T-helper 2 cell (primary cell): ENCODE results near the gene KCNK1.
"Not testable (repeated sequence)": the region's sequence is repeated elsewhere in the genome, so short reads cannot be mapped to it uniquely, and the experiment has no call there.

ENCODE experiments used
- DNase-seq, 5 experiments: peaks; one replicate each; pipeline versions ENCODE4 v3.0.0 to v3.0.0-alpha.2; 2012 to 2022

Gene KCNK1

GRCh38 chr1:233668146-233668724, 54.3 kb downstream of the KCNK1 start:
- DNase-seq, result no peak

- DNase-seq, result peak in 1 of 5 experiments; percentile 66
Measured at GRCh38 chr1:233668725-233669294, 54.9 kb downstream of the KCNK1 start.

DNA sequence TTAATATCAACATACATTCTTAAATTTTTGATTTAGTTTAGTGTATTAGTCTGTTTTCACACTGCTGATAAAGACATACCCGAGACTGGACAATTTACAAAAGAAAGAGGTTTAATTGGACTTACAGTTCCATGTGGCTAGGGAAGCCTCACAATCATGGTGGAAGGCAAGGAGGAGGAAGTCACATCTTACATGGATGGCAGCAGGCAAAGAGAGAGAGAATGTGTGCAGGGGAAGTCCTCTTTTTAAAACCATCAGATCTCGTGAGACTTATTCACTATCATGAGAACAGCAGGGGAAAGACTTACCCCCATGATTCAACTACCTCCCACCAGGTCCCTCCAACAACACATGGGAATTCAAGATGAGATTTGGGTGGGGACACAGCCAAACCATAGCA, 56.5 kb downstream of the KCNK1 start:
- DNase-seq, result not testable (repeated sequence)

GRCh38 chr1:233671286-233671685, 57.4 kb downstream of the KCNK1 start:
- no peak for DNase-seq

DNA sequence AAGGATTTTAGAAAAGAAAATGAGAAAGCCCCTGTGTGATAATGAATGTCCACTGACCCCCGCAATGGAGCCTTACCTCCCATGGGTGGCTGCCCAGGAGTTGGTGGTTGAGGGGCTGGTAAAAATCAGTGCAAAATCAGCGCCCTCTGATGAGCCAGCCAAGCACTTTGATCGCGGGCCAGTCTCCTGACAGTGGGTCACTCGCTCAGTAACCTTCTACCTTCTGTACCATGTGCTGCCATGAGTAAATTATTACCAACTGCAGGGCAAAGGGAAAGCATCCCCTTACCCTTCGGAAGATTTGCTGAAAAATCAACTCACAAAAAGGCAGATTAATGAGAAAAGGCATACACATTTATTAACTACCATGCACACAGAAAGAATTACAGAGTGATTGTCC, 58.8 kb downstream of the KCNK1 start:
- DNase-seq, result no peak

DNA sequence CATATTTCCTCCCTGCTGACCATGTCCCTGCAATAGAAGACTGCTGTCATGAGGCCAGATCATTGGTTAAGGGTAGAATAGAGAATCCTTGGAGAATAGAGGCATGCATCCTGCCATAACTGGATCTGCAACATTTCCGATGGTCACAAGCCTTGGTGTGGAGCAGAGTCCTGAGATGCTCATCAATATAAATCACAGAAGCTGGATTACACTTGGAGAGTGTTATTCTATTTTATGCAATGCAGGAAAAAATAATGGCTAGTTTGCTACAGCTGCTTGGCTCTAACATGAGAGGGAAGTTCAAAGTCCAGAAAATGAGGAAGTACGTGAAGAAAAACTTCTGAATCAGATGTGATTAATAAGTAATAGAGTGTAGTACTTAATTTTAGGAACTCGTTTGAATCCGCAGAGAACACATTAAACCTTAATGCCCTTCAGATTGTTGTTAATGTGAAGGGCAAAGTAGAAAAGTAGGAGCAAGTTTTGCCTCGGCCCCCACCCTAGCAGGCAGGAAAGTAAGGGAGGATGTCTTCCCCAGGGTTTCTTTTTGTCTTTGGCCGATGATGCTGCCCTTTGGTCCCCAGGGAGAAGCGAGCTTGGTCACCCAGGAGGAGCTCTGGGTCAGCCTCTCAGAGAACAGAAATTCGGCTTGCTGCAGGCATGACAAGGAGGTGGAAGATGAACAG, 59.5 kb downstream of the KCNK1 start:
- no peak for DNase-seq

- DNase-seq, result no peak
Measured at GRCh38 chr1:233673947-233674431, 60.1 kb downstream of the KCNK1 start.

DNA sequence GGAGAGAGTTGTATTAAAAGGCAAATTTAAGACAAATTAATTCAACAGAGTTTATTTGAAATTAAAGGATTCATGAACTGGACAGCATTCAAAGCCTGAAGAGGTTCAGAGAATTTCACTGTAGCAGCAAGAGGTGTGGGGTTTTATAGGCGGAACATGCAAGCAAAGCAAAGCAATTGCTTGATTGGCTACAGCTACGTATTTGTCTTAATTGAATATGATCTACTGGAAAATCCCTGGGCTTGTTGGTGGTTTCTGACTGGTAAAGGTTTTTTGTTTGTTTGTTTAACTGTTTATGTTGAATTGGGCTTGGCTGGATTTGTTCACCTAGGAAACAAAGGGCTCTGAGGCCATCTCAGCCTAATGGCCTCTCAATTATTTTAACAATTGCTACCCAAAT, 61.5 kb downstream of the KCNK1 start:
- DNase-seq, result no peak

DNA sequence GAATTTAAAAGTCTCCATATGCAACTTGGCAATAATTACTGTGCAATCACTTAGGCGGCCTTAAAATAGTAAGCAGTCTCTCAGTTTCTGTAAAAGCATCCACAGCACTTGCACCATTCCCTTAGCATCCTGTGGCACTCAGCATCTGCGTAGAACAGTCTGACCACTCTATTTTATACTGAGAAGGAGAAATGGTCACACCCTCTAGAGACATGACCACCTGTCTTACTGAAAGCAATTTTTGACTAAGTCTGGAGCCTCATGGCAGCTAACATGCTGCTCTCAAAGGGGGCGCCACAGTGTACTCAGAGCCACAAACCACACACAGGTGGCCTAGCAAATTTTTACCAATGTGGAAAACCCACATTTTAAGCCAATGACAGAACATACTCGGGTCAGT, 62.0 kb downstream of the KCNK1 start:
- DNase-seq, result no peak

DNA sequence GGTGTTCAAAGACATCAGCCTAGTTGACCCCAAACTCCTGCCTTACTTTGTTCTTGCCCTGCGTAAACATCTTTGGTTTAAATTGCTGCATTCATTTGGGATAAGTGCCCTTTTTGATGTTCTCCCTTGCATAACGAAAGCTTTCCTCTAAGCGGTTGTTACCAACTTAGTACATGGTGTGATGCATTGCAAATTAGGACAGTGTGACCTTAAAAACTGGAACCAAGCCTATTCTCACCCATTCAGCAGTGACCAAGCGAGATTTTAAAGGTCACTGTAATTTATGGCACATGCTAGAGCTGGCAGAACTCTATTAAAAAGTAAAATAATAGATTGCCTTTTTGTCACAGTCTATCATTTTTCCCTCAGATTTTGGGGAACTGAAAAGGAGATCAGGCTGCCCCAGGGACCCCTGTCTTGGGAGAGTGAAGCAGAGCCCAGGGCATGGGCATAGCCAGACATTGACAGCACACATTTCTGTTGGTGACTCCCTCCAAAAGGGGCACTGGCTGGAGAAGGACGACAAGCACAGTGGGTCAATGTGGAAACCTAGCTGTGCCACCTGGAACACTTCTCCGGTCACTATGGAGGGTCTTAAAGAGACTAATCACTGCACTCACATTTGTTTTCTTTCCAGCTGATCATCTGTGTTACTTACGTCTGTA, 63.9 kb downstream of the KCNK1 start:
- no peak for DNase-seq

DNA sequence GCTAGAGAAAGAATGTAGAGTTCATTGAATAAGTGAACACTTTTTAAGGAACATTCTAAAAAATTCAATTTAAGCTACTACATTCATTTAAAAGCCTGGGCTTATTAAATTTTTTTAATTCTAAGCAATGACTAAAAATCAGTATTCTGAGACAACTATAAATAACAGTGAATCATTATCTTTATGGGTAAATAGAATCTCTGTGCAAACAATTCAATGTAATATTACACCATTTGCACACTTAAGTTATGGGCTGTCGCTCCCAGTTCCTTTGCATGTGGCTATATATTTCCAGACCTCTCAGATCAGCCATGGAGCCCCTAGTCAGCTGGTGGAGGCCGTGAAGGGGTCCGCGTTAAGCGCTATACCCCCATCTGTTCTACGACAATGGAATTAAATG, 65.1 kb downstream of the KCNK1 start:
- DNase-seq, result no peak

- DNase-seq, result no peak
Measured at GRCh38 chr1:233679591-233680373, 65.9 kb downstream of the KCNK1 start.

DNA sequence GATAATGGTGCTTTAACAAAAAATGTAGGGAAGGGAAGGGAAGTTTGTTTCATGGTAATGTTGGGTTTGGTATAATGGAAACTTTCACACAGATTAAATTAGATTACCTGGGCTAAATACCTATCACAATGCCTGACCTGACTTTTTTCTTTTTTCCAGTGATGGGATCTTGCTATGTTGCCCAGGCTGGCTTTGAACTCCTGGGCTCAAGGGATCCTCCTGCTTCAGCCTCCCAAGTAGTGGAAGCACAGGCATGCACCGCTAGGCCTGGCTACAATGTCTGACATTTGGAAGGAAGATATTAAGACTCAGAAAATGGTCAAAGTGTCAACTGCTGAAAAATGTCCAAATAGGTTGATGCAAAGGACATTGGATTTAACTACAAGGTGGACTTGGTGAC, 67.4 kb downstream of the KCNK1 start:
- DNase-seq, result no peak

DNA sequence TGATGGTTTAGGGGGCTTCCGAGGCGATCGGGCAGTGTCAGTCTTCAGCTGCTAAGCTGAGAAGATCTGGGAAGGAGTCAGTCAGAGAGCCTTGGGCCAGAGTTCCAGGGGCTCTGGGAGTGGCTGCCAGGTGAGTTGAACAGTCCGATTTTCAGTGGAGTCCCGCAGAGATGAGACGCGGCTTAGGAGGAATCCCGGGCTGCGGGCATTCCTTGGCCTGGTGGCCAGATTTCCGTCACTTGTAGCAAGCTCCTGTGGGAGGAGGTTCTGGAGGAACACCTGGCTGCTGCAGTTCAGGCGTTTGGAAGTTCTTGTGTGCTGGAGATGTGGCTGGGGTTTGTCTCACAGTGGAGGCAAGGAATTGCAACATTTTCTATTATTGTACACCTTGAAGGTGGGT, 72.7 kb downstream of the KCNK1 start:
- DNase-seq, result not testable (repeated sequence)

DNA sequence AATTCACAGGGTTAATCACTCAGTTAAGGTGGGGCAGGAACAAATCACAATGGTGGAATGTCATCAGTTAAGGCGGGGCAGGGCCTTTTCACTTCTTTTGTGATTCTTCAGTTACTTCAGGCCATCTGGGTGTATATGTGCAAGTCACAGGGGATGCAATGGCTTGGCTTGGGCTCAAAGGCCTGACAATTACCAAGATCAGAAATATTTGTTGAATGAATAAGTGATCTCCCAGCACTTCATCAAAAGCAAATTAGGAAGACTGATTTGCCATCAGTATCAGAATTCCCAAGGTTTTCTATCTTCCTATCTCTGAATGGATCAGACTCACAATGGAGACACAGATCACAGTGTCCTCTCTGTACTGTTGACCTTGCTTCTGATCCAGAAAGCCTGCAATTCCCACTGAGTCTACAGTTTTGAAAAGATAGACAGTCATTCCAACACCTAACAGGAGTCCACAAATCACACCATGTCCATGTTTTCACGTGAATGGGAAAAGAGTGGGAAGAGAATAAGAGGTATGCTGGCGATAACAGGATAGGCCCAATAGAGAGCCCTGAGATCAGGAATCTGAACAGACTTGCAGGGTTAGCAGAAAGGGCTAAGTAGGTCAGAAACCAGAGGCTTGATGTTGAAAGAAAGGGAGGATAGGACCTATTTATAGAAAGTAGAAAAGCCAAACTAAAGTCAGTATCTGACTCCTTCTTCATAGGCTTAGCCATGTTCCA, 75.3 kb downstream of the KCNK1 start:
- no peak for DNase-seq

DNA sequence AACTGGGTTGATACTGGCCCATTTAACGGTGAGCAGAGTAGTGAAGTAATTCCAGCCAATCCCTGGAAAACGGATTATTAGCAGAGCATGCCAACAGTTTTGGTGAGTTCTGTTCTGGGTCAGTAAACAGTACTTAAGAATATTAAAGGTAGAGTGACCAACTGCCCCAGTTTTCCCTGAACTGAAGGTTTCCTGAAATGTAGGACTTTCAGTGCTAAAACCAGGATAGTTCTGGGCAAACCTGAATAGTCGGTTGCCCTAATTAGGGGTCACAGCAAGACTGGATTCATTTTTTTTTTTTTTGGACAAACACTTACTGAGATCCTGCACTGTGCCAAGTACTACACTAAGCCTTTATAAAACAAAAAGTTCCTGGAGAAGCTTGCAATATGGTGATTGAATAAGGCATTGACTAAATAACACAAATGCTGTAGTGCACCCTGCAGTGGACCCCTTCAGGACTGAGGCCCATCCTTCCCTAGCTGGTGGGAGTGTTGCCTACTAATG, 75.9 kb downstream of the KCNK1 start:
- no peak for DNase-seq

DNA sequence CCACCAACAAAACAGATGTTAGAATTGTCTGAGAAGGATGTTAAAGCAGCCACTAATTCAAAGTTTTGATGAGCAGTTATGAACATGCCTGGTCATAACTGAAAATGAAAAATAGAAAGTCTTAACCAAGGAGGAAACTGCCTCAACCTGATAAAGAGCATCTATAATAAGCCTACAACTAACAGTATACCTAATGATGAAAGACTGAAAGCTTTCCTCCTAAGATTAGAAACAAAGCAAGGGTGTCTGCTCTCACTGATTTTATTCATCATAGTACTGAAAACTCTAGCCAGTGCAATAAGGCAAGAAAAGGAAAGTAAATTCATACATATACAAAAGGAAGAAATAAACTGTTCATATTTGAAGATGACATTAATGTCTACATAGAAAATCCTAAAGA, 82.0 kb downstream of the KCNK1 start:
- peak in 1 of 5 experiments; percentile 3 for DNase-seq

GRCh38 chr1:233700338-233700737, 86.4 kb downstream of the KCNK1 start:
- no peak for DNase-seq

GRCh38 chr1:233704170-233704897, 90.4 kb downstream of the KCNK1 start:
- no peak for DNase-seq

- DNase-seq, result no peak
Measured at GRCh38 chr1:233704898-233705723, 91.2 kb downstream of the KCNK1 start.
